K562 (cell line): Measurements from ENCODE around the gene JUND. TPM values are rescaled to one million over a fixed set of nuclear protein-coding genes. Genes with fewer than 3 reads are reported as not detected.
A peak's percentile ranks its signal among the peaks of the same experiment; 100 is the strongest.

ENCODE experiments used
- ATAC-seq: fragments of 200-7000 bp; cut with Tn5 transposase; 3 replicates; pipeline ENCODE4 v1.9.1; 2020; ENCODE audit warnings: moderate library complexity
- BruUV-seq: library from RNA; stranded (reverse); fragments of 400-500 nt; replicated peaks from 2 replicates; lab custom pipeline; 2021; lab: Mats Ljungman, UMichigan
- CTCF ChIA-PET: fragments of 300-600 bp; formaldehyde crosslinking; extraction: SDS; loops from one replicate; lab custom pipeline; 2021; ENCODE audit warnings: low intra/inter-chr PET ratio; lab: Yijun Ruan, JAX
- POLR2A ChIA-PET: fragments of 300-600, 350-650 bp; sonication (Branson Sonifier 250); formaldehyde crosslinking; extraction: SDS; loops from one replicate; lab custom pipeline; 2021; ENCODE audit warnings: antibody characterized with exemption, inconsistent platforms; lab: Yijun Ruan, JAX
- DNase-seq, 4 experiments: peaks; one replicate each; pipeline versions ENCODE4 v3.0.0 to v3.0.0-alpha.2; 2011 to 2018; ENCODE audit warnings: low spot score in 3 of 4, mixed read lengths in 3 of 4; ENCODE audit errors: extremely low read depth in 1 of 4
- FAIRE-seq: peaks from 2 replicates; lab custom pipeline; 2011; peaks lifted over from hg19 to GRCh38; lab: Jason Lieb, UNC
- H2AFZ ChIP-seq: 2 replicates; pipeline ENCODE4 v1.6.0; 2011; ENCODE audit warnings: low read depth, low read length, control low read depth, inconsistent platforms
- H3K27ac ChIP-seq: fragments of 200-600 bp; 3 replicates; pipeline ENCODE4 v1.8.0; 2011; ENCODE audit warnings: low read depth, mild to moderate bottlenecking, control low read depth, inconsistent platforms, low read length, moderate library complexity, mixed read lengths; ENCODE audit errors: extremely low read depth
- H3K27me3 ChIP-seq, 2 experiments: fragments of 300-600 bp in 1 of 2; 2 replicates in 1 of 2; 3 replicates in 1 of 2; pipeline versions ENCODE4 v1.6.0 to v1.8.0; 2011; ENCODE audit warnings: inconsistent platforms in 2 of 2, low read length in 2 of 2, mild to moderate bottlenecking in 1 of 2, mixed read lengths in 1 of 2, moderate library complexity in 1 of 2; ENCODE audit not compliant: control insufficient read depth in 2 of 2, insufficient read depth in 2 of 2
- H3K36me3 ChIP-seq: fragments of 300-600 bp; 3 replicates; pipeline ENCODE4 v1.8.0; 2011; ENCODE audit warnings: mild to moderate bottlenecking, low read length, inconsistent platforms; ENCODE audit not compliant: control insufficient read depth, insufficient read depth
- H3K4me1 ChIP-seq, 2 experiments: fragments of 200-600 bp in 1 of 2; replicated peaks in 1 of 2; 2 replicates in 1 of 2; 3 replicates in 1 of 2; pipeline versions ENCODE4 v1.5.1 to v1.8.0; 2011; ENCODE audit warnings: inconsistent platforms in 2 of 2, low read length in 2 of 2, mild to moderate bottlenecking in 1 of 2, mixed read lengths in 1 of 2, moderate library complexity in 1 of 2; ENCODE audit not compliant: control insufficient read depth in 2 of 2, insufficient read depth in 2 of 2
- H3K4me2 ChIP-seq: 2 replicates; pipeline ENCODE4 v1.6.1; 2011; ENCODE audit warnings: low read length, control low read depth, inconsistent platforms, mixed read lengths; ENCODE audit not compliant: insufficient read depth
- H3K4me3 ChIP-seq: fragments of 200-600 bp; sonication (generic), shearing (Covaris generic); 2 replicates; pipeline ENCODE4 v1.5.1; 2016; ENCODE audit warnings: control low read depth, inconsistent platforms
- H3K79me2 ChIP-seq: fragments of 200-600 bp; 3 replicates; pipeline ENCODE4 v1.8.0; 2011; ENCODE audit warnings: low read length, inconsistent platforms; ENCODE audit not compliant: control insufficient read depth, insufficient read depth
- H3K9ac ChIP-seq, 2 experiments: 2 replicates each; pipeline versions ENCODE4 v1.6.0 to v1.6.1; 2011; ENCODE audit warnings: low read depth in 2 of 2, low read length in 2 of 2, control low read depth in 1 of 2, inconsistent platforms in 1 of 2, mild to moderate bottlenecking in 1 of 2, mixed read lengths in 1 of 2; ENCODE audit not compliant: insufficient read depth in 1 of 2
- H3K9me1 ChIP-seq: one replicate; pipeline ENCODE4 v1.6.0; 2011; ENCODE audit warnings: inconsistent platforms, mild to moderate bottlenecking, low read length, moderate library complexity; ENCODE audit not compliant: control insufficient read depth, insufficient read depth
- H3K9me3 ChIP-seq: replicated peaks from 2 replicates; pipeline ENCODE4 v1.5.1; 2011; ENCODE audit warnings: low read depth, low read length, inconsistent platforms; ENCODE audit not compliant: control insufficient read depth, insufficient read depth
- H4K20me1 ChIP-seq: replicated peaks from 2 replicates; pipeline ENCODE4 v1.6.1; 2011; ENCODE audit warnings: low read length, inconsistent platforms, mixed read lengths; ENCODE audit not compliant: control insufficient read depth, insufficient read depth
- CEBPG ChIP-seq, 3 experiments: fragments of 200-800 bp in 1 of 3; sonication (Bioruptor generic) in 1 of 3; sonication (generic) in 1 of 3; formaldehyde crosslinking in 1 of 3; IDR thresholded peaks in 2 of 3; conservative IDR thresholded peaks in 1 of 3; 2 replicates each; pipeline versions ENCODE4 v1.6.1 to v1.8.0; 2016 to 2022; ENCODE audit warnings: missing compliant biosample characterization in 2 of 3, missing genetic modification characterization in 2 of 3, mild to moderate bottlenecking in 1 of 3, missing genetic modification reagents in 1 of 3
- CHD1 ChIP-seq: fragments of 200-600 bp; sonication (generic); IDR thresholded peaks from one replicate; pipeline ENCODE4 v1.6.1; 2012; ENCODE audit warnings: mild to moderate bottlenecking, moderate library complexity, low read length, inconsistent platforms
- CTCFL ChIP-seq: IDR thresholded peaks from 2 replicates; pipeline ENCODE4 v1.6.1; 2011; ENCODE audit warnings: borderline replicate concordance, low read depth, mild to moderate bottlenecking, moderate library complexity, low read length; ENCODE audit not compliant: insufficient read depth, poor library complexity, severe bottlenecking
- DPF2 ChIP-seq: fragments of 450-650 bp; IDR thresholded peaks from 2 replicates; pipeline ENCODE4 v1.6.1; 2016
- ELF4 ChIP-seq: fragments of 450-650 bp; formaldehyde crosslinking; IDR thresholded peaks from 2 replicates; pipeline ENCODE4 v1.4.0; 2022; ENCODE audit warnings: missing genetic modification characterization
- FOSL1 ChIP-seq: fragments of 200-800 bp; sonication (Bioruptor generic); conservative IDR thresholded peaks from 2 replicates; pipeline ENCODE4 v1.6.1; 2016; ENCODE audit warnings: missing genetic modification characterization, missing compliant biosample characterization
- MXI1 ChIP-seq: IDR thresholded peaks from 2 replicates; pipeline ENCODE4 v1.6.1; 2011; ENCODE audit warnings: low read depth, mild to moderate bottlenecking, improper control_type of control experiment, low read length
- MYBL2 ChIP-seq, 2 experiments: fragments of 450-650 bp in 1 of 2; sonication (generic) in 1 of 2; formaldehyde crosslinking in 1 of 2; IDR thresholded peaks; 2 replicates each; pipeline versions ENCODE4 v1.6.1 to v1.8.1; 2017 to 2022; ENCODE audit warnings: borderline replicate concordance in 1 of 2, inconsistent platforms in 1 of 2, low read depth in 1 of 2, mild to moderate bottlenecking in 1 of 2, missing genetic modification reagents in 1 of 2, moderate library complexity in 1 of 2
- NFATC3 ChIP-seq: fragments of 450-650 bp; IDR thresholded peaks from 2 replicates; pipeline ENCODE4 v1.6.1; 2017; ENCODE audit warnings: mild to moderate bottlenecking
- PRPF4 ChIP-seq: fragments of 200-400 bp; formaldehyde crosslinking; IDR thresholded peaks from one replicate; pipeline ENCODE4 v1.6.1; 2017; ENCODE audit warnings: low read length, low read depth, mild to moderate bottlenecking; ENCODE audit not compliant: insufficient read depth, poor library complexity, severe bottlenecking
- ZNF121 ChIP-seq: sonication (generic); formaldehyde crosslinking; conservative IDR thresholded peaks from 2 replicates; pipeline ENCODE4 v1.8.0; 2022; ENCODE audit warnings: missing genetic modification reagents
- WGBS: fragments of 100-300 bp; shearing (Covaris generic); methylation state at CpG from one replicate; pipeline ENCODE4 v1.1.6; 2016; ENCODE audit warnings: low coverage, mixed read lengths; ENCODE audit not compliant: insufficient coverage; ENCODE audit errors: missing lambda C conversion rate; 5-methylcytosine and 5-hydroxymethylcytosine counted together
- in situ Hi-C: fragments of 300-500 bp; cut with MboI; formaldehyde crosslinking; loops from 4 replicates; pipeline ENCODE4 v1.15.0; 2018; ENCODE audit warnings: inconsistent platforms, mixed read lengths
- intact Hi-C: fragments of 100-400 bp; cut with micrococcal nuclease; formaldehyde crosslinking; loops from 2 replicates; pipeline ENCODE4 v1.14.2; 2022
- polyA plus RNA-seq, 8 experiments: library from polyadenylated mRNA; depleted of rRNA in 4 of 8; stranded (reverse) in 5 of 8; unstranded in 3 of 8; fragments of >200 nt; fragmentation: Nextera tagmentation in 2 of 8; fragmentation: Illumina TruSeq in 1 of 8; extraction: Ambion mirVana in 2 of 8; extraction: Trizol in 1 of 8; gene quantifications; 2 replicates each; pipeline versions ENCODE4 v1.2.1 to v1.2.3, GENCODE V29; 2011 to 2014; ENCODE audit warnings: inconsistent platforms in 1 of 8, missing spikeins in 1 of 8
- total RNA-seq, 7 experiments: library from RNA; depleted of rRNA in 6 of 7; stranded (reverse); fragments of >200 nt in 6 of 7; fragmentation: Illumina TruSeq in 2 of 7; extraction: Trizol in 2 of 7; gene quantifications; 2 replicates each; pipeline versions ENCODE4 v1.2.1 to v1.2.3, GENCODE V29; 2011 to 2021; ENCODE audit warnings: low replicate concordance in 1 of 7
- TF ChIP-seq, protein P1 (sequence below), 2 experiments: IDR thresholded peaks; 2 replicates each; pipeline ENCODE4 v1.6.1; 2012; ENCODE audit warnings: improper control_type of control experiment in 2 of 2, low read depth in 2 of 2, low read length in 2 of 2, borderline replicate concordance in 1 of 2
- TF ChIP-seq, protein P2 (sequence below): sonication (generic); formaldehyde crosslinking; IDR thresholded peaks from 2 replicates; pipeline ENCODE4 v1.8.1; 2023; ENCODE audit warnings: mild to moderate bottlenecking, missing genetic modification reagents

The JUND gene
- total and polyA plus RNA-seq, 9 of the 15 experiments (the other 6 are each of a cell fraction or from before 2014, with no cell fraction given): 6.4 to 286 (median 42.3) TPM

DNA sequence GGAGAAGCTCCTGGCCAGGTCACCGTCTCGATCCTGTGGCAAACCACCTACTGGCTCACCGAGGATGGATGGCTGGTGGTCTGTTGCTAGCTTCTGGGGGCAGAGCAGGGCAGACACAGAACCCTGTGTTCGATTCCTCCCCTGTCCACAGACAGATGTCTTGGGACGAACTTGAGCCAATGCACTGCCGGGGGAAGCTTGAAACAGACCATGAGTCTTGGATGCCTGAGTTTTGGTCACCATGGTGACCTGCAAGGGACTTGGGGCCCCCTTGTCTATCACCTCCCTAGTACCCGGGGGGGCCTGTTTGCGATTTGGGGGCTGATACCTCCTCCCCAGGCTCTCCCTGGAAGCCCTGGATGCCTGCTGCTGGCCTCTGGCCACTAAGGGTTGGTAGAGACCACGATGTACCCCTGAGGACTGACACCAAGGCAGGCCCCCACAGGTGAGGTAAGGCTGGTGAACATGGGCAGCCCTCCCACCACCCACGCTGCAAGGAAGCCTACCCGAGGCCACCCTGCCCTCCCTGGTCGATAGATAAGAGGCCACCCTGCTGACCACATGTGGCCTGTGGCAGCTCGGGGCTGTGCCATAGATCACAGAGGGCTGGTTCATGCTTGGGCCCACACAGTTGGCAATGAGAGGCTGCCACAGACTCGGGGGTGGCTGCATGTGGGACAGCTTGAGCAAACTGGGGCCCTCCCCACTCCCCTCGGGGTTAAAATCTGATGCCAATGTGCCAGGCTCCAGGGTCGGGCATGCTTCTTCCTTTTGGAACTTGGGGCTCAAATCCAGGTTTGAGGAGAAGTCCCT lies 17.9 kb downstream of the JUND start:
- ATAC-seq (peak; percentile 13; the same call in 2 of the 3 replicates), FAIRE-seq (no peak), DNase-seq (no peak)
- peaks cover 14 to 37% of the 10 kb centered on the region in 2 experiments for H3K4me1 ChIP-seq
- no peaks in the 10 kb centered on the region for H4K20me1 ChIP-seq
- H3K9me1 ChIP-seq: no peaks in the 10 kb centered on the region
- POLR2A ChIA-PET: interaction anchor here (0.6 to 3.3 kb wide), 10 partner anchors 8 to 156 kb away, joined by 3 to 44 read pairs (median 4); partner anchors contain the start of genes GDF15, IQCN and JUND
- H3K79me2 ChIP-seq: no peaks in the 10 kb centered on the region
- no peak overlapping the region for H3K4me3 ChIP-seq
- no peaks in the 10 kb centered on the region for H3K36me3 ChIP-seq
- peak overlapping the region in 1 of 2 experiments; percentile 83; a peak in 3 of 4 replicates for H3K9ac ChIP-seq
- no peaks in the 10 kb centered on the region for H3K9me3 ChIP-seq
- CTCF ChIA-PET: no interaction called here
- no TSS peak for BruUV-seq
- in situ Hi-C loops (no loop called here), intact Hi-C loops (no loop called here)
- peak overlapping the region; percentile 75 for H3K4me2 ChIP-seq
- peak overlapping the region; percentile 81 for H2AFZ ChIP-seq
- 0 out of 5 replicates have a peak, but pooled peaks cover 0 to 7% of the 10 kb centered on the region in 2 experiments for H3K27me3 ChIP-seq
- H3K27ac ChIP-seq: peak overlapping the region; percentile 47; the same call in 1 of the 3 replicates
- 23% methylated on average over 16 of the region's 16 CpGs for WGBS
- TF ChIP-seq CEBPG (CRISPR knock-in tag; IDR thresholded peaks at IDR 0.05) (no peak), CEBPG (tag; conservative IDR thresholded peaks at IDR 0.05 in 1 of 2, IDR thresholded peaks at IDR 0.05 in 1 of 2) (0 out of 4 replicates have a peak, but pooled peaks of 1 of the 2 experiments have one; percentile 7), CTCFL (no peak), PRPF4 (no peak), MYBL2 (IDR thresholded peaks at IDR 0.05; ENCODE audit: low read depth) (no peak), MYBL2 (CRISPR knock-in tag; IDR thresholded peaks at IDR 0.05; ENCODE audit: borderline replicate concordance) (no peak), ZNF121 (CRISPR knock-in tag) (no peak), CHD1 (no peak), FOSL1 (peak; percentile 40; the same call in 1 of the 2 replicates), DPF2 (no peak), ELF4 (CRISPR knock-in tag) (no peak), MXI1 (no peak), NFATC3 (no peak)
- TF ChIP-seq, protein P1, sequence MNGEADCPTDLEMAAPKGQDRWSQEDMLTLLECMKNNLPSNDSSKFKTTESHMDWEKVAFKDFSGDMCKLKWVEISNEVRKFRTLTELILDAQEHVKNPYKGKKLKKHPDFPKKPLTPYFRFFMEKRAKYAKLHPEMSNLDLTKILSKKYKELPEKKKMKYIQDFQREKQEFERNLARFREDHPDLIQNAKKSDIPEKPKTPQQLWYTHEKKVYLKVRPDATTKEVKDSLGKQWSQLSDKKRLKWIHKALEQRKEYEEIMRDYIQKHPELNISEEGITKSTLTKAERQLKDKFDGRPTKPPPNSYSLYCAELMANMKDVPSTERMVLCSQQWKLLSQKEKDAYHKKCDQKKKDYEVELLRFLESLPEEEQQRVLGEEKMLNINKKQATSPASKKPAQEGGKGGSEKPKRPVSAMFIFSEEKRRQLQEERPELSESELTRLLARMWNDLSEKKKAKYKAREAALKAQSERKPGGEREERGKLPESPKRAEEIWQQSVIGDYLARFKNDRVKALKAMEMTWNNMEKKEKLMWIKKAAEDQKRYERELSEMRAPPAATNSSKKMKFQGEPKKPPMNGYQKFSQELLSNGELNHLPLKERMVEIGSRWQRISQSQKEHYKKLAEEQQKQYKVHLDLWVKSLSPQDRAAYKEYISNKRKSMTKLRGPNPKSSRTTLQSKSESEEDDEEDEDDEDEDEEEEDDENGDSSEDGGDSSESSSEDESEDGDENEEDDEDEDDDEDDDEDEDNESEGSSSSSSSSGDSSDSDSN (IDR thresholded peaks at IDR 0.05; ENCODE audit: borderline replicate concordance in 1 of 2, low read depth in 2 of 2, low read length in 2 of 2): no peak
- TF ChIP-seq, protein P2, sequence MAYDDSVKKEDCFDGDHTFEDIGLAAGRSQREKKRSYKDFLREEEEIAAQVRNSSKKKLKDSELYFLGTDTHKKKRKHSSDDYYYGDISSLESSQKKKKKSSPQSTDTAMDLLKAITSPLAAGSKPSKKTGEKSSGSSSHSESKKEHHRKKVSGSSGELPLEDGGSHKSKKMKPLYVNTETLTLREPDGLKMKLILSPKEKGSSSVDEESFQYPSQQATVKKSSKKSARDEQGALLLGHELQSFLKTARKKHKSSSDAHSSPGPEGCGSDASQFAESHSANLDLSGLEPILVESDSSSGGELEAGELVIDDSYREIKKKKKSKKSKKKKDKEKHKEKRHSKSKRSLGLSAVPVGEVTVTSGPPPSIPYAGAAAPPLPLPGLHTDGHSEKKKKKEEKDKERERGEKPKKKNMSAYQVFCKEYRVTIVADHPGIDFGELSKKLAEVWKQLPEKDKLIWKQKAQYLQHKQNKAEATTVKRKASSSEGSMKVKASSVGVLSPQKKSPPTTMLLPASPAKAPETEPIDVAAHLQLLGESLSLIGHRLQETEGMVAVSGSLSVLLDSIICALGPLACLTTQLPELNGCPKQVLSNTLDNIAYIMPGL (CRISPR knock-in tag): no peak
